ENCODE results near the gene NTM.
"Not testable (repeated sequence)": the region's sequence is repeated elsewhere in the genome, so short reads cannot be mapped to it uniquely, and the experiment has no call there.

Gene NTM

DNA sequence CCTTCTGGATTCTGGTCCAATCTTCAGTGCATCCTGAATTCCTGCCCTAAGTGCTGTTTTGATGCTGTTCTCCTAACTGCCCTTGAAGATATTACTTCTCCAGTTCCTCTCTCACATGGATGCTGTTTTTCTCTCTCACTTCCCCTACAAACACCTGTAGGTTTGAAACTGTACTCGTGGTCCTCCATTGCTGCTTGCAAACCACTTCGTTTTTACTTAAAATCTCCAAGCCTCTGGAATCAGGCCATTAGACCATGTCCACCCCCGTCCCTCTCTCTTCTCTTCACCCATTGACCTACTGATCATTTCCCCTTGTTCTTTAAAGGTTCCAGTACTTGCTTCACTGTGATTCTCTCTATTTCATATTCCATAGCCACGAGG lies 988.1 kb downstream of the NTM start:
- no peak for DNase-seq

DNA sequence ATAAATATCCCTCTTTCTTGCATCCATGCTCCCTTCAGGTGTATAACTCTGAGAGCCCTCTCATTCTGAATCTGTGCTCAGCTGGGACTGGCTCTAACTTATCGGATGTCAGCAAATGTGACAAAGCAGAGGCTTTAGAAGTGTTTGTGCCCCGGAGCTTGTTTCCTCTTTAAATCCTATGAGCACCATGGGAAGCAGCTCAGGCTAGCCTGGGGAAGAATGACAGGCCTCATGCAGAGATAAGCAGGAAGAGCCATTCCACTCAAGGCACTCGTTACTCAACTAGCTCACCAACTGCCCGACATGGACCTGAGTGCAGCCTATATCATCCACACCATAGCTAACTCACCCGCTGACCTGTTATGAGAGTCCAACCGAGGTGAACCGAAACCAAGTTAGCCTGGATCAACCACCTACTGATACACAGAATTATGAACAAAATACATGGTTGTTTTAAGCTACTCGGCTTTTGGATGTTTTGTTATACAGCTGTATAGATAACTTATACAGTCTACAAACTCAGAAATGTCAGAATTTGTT lies 990.7 kb downstream of the NTM start:
- no peak for DNase-seq

DNA sequence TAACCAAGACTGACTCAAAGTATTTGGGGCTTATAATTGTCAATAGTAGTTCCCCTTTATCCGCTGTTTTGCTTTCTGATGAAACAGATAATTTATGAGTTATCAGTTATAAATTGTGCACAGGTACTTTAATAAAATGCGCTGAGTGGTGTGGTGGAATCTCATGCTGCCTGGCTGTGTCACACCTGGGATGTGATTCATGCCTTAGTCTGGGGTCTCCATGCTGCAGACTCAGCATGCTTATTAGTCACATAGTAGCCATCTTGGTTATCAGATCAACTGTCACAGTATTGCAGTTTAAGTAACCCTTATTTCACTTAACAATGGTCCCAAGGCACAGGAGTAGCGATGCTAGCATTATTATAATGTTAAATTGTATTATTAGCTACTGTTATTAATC lies 995.2 kb downstream of the NTM start:
- DNase-seq = no peak

DNA sequence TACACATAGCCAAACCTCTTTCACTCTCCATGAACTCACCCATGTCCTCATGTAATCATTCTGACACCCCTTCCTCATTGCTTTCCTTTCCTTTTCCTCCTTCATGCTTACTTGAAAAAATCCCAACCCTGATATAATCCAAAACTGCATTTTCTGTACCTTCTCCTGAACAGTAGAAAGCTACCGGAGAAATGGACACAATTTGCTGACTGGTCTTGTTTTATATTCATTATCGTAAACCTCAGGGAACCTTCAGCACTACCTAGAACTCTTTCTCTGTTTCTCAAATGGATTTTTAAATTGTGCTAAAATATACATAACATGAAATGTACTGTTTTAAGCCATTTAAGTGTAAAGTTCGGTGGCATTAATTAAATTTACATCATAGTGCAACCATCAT lies 996.9 kb downstream of the NTM start:
- DNase-seq = no peak

DNA sequence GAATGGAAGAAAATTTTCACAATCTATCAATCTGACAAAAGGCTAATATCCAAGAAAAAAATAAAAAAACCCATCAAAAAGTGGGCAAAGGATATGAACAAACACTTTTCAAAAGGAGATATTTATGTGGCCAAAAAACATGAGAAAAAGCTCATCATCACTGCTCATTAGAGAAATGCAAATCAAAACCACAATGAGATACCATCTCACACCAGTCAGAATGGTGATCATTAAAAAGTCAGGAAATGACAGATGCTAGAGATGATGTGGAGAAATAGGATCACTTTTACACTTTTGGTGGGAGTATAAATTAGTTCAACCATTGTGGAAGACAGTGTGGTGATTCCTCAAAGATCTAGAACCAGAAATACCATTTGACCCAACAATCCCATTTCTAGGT lies 999.7 kb downstream of the NTM start:
- not testable (repeated sequence) for DNase-seq

DNA sequence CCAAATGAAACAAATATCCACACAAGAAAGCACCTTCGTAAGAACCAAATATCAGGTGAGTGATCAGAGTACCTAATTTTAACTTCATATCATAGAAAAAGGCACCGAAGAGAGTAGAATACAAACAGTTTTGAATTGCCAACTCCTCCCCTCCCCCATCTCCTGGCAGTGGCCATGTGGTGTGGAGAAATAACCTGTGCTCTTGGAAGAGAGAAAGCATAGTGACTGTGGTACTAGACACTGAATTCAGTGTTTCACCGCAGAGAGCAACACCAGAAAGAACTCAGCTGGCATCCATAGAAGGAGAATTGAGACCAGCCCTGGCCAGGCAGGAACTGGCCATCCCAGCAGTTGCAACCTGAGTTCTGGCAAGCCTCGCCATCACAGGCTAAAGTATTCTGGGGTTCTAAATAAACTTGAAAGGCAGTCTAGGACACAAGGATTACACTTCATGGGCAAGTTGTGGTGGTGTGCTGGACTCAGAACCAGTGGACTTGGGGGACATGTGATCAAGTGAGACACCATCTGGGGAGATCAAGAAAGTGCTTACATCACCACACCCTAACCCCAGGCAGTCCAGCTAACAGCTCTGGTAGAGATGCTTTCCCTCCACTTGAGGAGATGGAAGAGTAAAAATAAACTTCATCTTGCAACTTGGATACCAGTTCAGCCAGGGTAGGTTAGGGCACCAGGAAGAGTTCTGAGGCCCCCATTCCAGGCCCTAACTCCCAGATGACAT lies 1003.2 kb downstream of the NTM start:
- no peak for DNase-seq

DNA sequence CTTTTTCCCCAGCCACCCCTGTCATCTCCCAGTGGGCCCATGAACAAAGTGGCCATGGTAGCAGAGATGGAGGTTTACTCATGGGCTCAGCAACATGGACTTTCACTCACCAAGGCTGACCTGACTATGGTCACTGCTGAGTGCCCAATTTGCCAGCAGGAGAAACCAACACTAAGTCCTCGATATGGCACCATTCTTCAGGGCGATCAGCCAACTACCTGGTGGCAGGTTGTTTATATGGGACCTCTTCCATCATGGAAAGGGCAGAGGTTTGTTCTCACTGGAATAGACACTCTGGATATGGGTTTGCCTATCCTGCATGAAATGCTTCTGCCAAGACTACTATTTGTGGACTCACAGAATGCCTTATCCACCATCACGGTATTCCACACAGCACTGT lies 1009.1 kb downstream of the NTM start:
- DNase-seq = no peak

Data from activated CD8-positive, alpha-beta memory T cell treated with anti-CD3 and anti-CD28 coated beads, Interleukin-2, amount 50 U/mL, for 48 hours (primary cell).